NOMO-1 treated with dmso at 0.1 percent for 144 hours (cell line): Measurements from ENCODE around the gene CDC123.
A peak's percentile ranks its signal among the peaks of the same experiment; 100 is the strongest.
"Not testable (repeated sequence)": the region's sequence is repeated elsewhere in the genome, so short reads cannot be mapped to it uniquely, and the experiment has no call there.

Experiments
- DNase-seq: peaks from one replicate; lab custom pipeline; 2025; ENCODE audit not compliant: unreplicated experiment; lab: John Stamatoyannopoulos, UW

The CDC123 gene

GRCh38 chr10:12234687-12235086 is 38.7 kb downstream of the CDC123 start:
- DNase-seq, result not testable (repeated sequence)

- no peak for DNase-seq
Observed at GRCh38 chr10:12235116-12235694, 39.2 kb downstream of the CDC123 start.

GRCh38 chr10:12235796-12236195 is 39.8 kb downstream of the CDC123 start:
- DNase-seq, result no peak

GRCh38 chr10:12237265-12238220 is 41.6 kb downstream of the CDC123 start:
- DNase-seq, result peak; percentile 30

GRCh38 chr10:12238821-12239220 is 42.8 kb downstream of the CDC123 start:
- no peak for DNase-seq

- no peak for DNase-seq
Observed at GRCh38 chr10:12241810-12242529, 46.0 kb downstream of the CDC123 start.

- DNase-seq, result peak; percentile 89
Observed at GRCh38 chr10:12243864-12244620, 48.1 kb downstream of the CDC123 start.

- no peak for DNase-seq
Observed at GRCh38 chr10:12250181-12250580, 54.2 kb downstream of the CDC123 start.

- DNase-seq, result not testable (repeated sequence)
Observed at GRCh38 chr10:12250702-12251101, 54.7 kb downstream of the CDC123 start.

GRCh38 chr10:12251581-12251980 is 55.6 kb downstream of the CDC123 start:
- no peak for DNase-seq

GRCh38 chr10:12252882-12253546 is 57.0 kb downstream of the CDC123 start:
- DNase-seq, result no peak

GRCh38 chr10:12255048-12255447 is 59.1 kb downstream of the CDC123 start:
- no peak for DNase-seq

GRCh38 chr10:12259988-12260387 is 64.0 kb downstream of the CDC123 start:
- DNase-seq, result no peak

- no peak for DNase-seq
Observed at GRCh38 chr10:12262278-12262981, 66.4 kb downstream of the CDC123 start.

- DNase-seq, result peak; percentile 42
Observed at GRCh38 chr10:12264204-12264940, 68.4 kb downstream of the CDC123 start.

GRCh38 chr10:12269056-12269455 is 73.1 kb downstream of the CDC123 start:
- DNase-seq, result no peak

- no peak for DNase-seq
Observed at GRCh38 chr10:12271210-12271540, 75.2 kb downstream of the CDC123 start.

- DNase-seq, result not testable (repeated sequence)
Observed at GRCh38 chr10:12277862-12278261, 81.9 kb downstream of the CDC123 start.

GRCh38 chr10:12279281-12279680 is 83.3 kb downstream of the CDC123 start:
- no peak for DNase-seq
